SK-N-SH (cell line): ENCODE measurements around the gene CCDC178. TPM values are rescaled to one million over a fixed set of nuclear protein-coding genes. Genes with fewer than 3 reads are reported as not detected.

ENCODE experiments used
- CTCF ChIA-PET: fragments of 300-600, 350-600 bp; formaldehyde crosslinking; extraction: SDS; loops from one replicate; lab custom pipeline; 2021; lab: Yijun Ruan, JAX
- POLR2A ChIA-PET: fragments of 350-600 bp; sonication (Branson Sonifier 250); formaldehyde crosslinking; extraction: SDS; loops from one replicate; lab custom pipeline; 2020; ENCODE audit warnings: antibody characterized with exemption, inconsistent platforms; lab: Yijun Ruan, JAX
- DNase-seq: peaks from one replicate; pipeline ENCODE4 v3.0.0; 2012
- H2AFZ ChIP-seq: fragments of 200-600 bp; sonication (generic); 2 replicates; pipeline ENCODE4 v1.8.1; 2016; ENCODE audit warnings: antibody characterized with exemption, mild to moderate bottlenecking, low read depth
- H3F3A ChIP-seq: fragments of 200-600 bp; sonication (generic); replicated peaks from 2 replicates; pipeline ENCODE3; 2016; ENCODE audit warnings: antibody characterized with exemption, mild to moderate bottlenecking; ENCODE audit not compliant: insufficient read depth
- H3K27ac ChIP-seq, 2 experiments: fragments of 200-500 bp in 1 of 2; fragments of 200-600 bp in 1 of 2; sonication (Bioruptor generic) in 1 of 2; sonication (generic), shearing (Covaris generic) in 1 of 2; 2 replicates each; pipeline versions ENCODE4 v1.5.1 to v1.6.1; 2014 to 2016; ENCODE audit warnings: low read depth in 2 of 2, inconsistent platforms in 1 of 2, low read length in 1 of 2, mild to moderate bottlenecking in 1 of 2, mixed read lengths in 1 of 2
- H3K27me3 ChIP-seq: fragments of 200-600 bp; sonication (generic), shearing (Covaris generic); 2 replicates; pipeline ENCODE4 v1.6.1; 2016; ENCODE audit warnings: mixed run types; ENCODE audit not compliant: insufficient read depth
- H3K36me3 ChIP-seq, 2 experiments: fragments of 200-500 bp in 1 of 2; fragments of 200-600 bp in 1 of 2; sonication (Bioruptor generic) in 1 of 2; sonication (generic) in 1 of 2; replicated peaks in 1 of 2; 2 replicates each; pipeline versions ENCODE3 to v1.5.1; 2014 to 2016; ENCODE audit warnings: low read length in 1 of 2, mild to moderate bottlenecking in 1 of 2; ENCODE audit not compliant: insufficient read depth in 2 of 2, control insufficient read depth in 1 of 2
- H3K4me1 ChIP-seq, 2 experiments: fragments of 200-500 bp in 1 of 2; fragments of 200-600 bp in 1 of 2; sonication (Bioruptor generic) in 1 of 2; sonication (generic), shearing (Covaris generic) in 1 of 2; 2 replicates each; pipeline versions ENCODE4 v1.5.1 to v1.6.1; 2014 to 2016; ENCODE audit warnings: low read depth in 1 of 2, low read length in 1 of 2, mixed run types in 1 of 2; ENCODE audit not compliant: insufficient read depth in 2 of 2, control insufficient read depth in 1 of 2
- H3K4me2 ChIP-seq: fragments of 200-600 bp; sonication (generic), shearing (Covaris generic); 2 replicates; pipeline ENCODE4 v1.6.1; 2017; ENCODE audit warnings: mixed run types
- H3K4me3 ChIP-seq, 2 experiments: fragments of 200-500 bp in 1 of 2; fragments of 200-600 bp in 1 of 2; sonication (Bioruptor generic) in 1 of 2; sonication (generic), shearing (Covaris generic) in 1 of 2; 2 replicates each; pipeline versions ENCODE4 v1.5.1 to v1.8.1; 2014 to 2016; ENCODE audit warnings: low read depth in 2 of 2, inconsistent platforms in 1 of 2, low read length in 1 of 2, mild to moderate bottlenecking in 1 of 2, mixed read lengths in 1 of 2, moderate library complexity in 1 of 2
- H3K79me2 ChIP-seq: fragments of 200-600 bp; sonication (generic); 2 replicates; pipeline ENCODE4 v1.8.1; 2017; ENCODE audit warnings: mild to moderate bottlenecking; ENCODE audit not compliant: insufficient read depth
- H3K9ac ChIP-seq: fragments of 200-600 bp; sonication (generic); 2 replicates; pipeline ENCODE4 v1.6.1; 2017; ENCODE audit warnings: mixed run types
- H3K9me2 ChIP-seq: fragments of 200-600 bp; sonication (generic); 2 replicates; pipeline ENCODE4 v1.6.1; 2017; ENCODE audit warnings: mixed run types
- H3K9me3 ChIP-seq: fragments of 200-600 bp; sonication (generic); 2 replicates; pipeline ENCODE4 v1.6.1; 2017; ENCODE audit warnings: mixed run types, mild to moderate bottlenecking, moderate library complexity
- H4K20me1 ChIP-seq: fragments of 200-600 bp; sonication (generic); 2 replicates; pipeline ENCODE4 v1.6.1; 2017; ENCODE audit warnings: mild to moderate bottlenecking, mixed run types; ENCODE audit not compliant: insufficient read depth
- CHD2 ChIP-seq: fragments of 150-350 bp; IDR thresholded peaks from 2 replicates; pipeline ENCODE4 v1.6.1; 2018; ENCODE audit warnings: low read length; ENCODE audit not compliant: partially characterized antibody
- FOSL2 ChIP-seq: IDR thresholded peaks from 2 replicates; pipeline ENCODE4 v1.4.0; 2012; ENCODE audit warnings: low read depth, mild to moderate bottlenecking, moderate library complexity, borderline replicate concordance
- GATA2 ChIP-seq: sonication (generic); formaldehyde crosslinking; IDR thresholded peaks from 2 replicates; pipeline ENCODE4 v1.5.0; 2020; ENCODE audit warnings: mild to moderate bottlenecking, missing genetic modification reagents
- MEF2A ChIP-seq: IDR thresholded peaks from 2 replicates; pipeline ENCODE4 v1.4.0; 2012; ENCODE audit warnings: low read depth, borderline replicate concordance
- MXI1 ChIP-seq: IDR thresholded peaks from 2 replicates; pipeline ENCODE4 v1.6.1; 2012; ENCODE audit warnings: mild to moderate bottlenecking, low read depth, low read length, improper control_type of control experiment
- PBX3 ChIP-seq: IDR thresholded peaks from 2 replicates; pipeline ENCODE4; 2012
- POLR2AphosphoS5 ChIP-seq: IDR thresholded peaks from 2 replicates; pipeline ENCODE4 v1.6.1; 2012; ENCODE audit warnings: low read depth, low read length
- RXRA ChIP-seq: IDR thresholded peaks from 2 replicates; pipeline ENCODE4 v1.4.0; 2012; ENCODE audit warnings: low read depth, mild to moderate bottlenecking, borderline replicate concordance
- SIN3A ChIP-seq: IDR thresholded peaks from 2 replicates; pipeline ENCODE4 v1.6.1; 2012; ENCODE audit warnings: low read depth, mild to moderate bottlenecking, low read length, moderate library complexity, borderline replicate concordance
- SMC3 ChIP-seq: IDR thresholded peaks from 2 replicates; pipeline ENCODE4 v1.6.1; 2012; ENCODE audit warnings: low read depth, low read length, improper control_type of control experiment
- TAF1 ChIP-seq: IDR thresholded peaks from 2 replicates; pipeline ENCODE4 v1.6.1; 2012; ENCODE audit warnings: low read depth, mild to moderate bottlenecking, low read length, moderate library complexity, borderline replicate concordance
- YY1 ChIP-seq: IDR thresholded peaks from 2 replicates; pipeline ENCODE4 v1.4.0; 2012; ENCODE audit warnings: low read depth, mild to moderate bottlenecking
- whole genome bisulfite sequencing: methylation state at CpG from one replicate; pipeline ENCODE4 v1.1.6; 2017; ENCODE audit warnings: low lambda C conversion rate; 5-methylcytosine and 5-hydroxymethylcytosine counted together
- polyA plus RNA-seq, 3 experiments: library from polyadenylated mRNA; depleted of rRNA; stranded (reverse); fragments of >200 nt; gene quantifications; 2 replicates each; pipeline ENCODE4 v1.2.3, GENCODE V29; 2012

CCDC178 gene
- polyA plus RNA-seq, 1 of the 3 experiments (the other 2 are of a cell fraction) = not detected

DNA sequence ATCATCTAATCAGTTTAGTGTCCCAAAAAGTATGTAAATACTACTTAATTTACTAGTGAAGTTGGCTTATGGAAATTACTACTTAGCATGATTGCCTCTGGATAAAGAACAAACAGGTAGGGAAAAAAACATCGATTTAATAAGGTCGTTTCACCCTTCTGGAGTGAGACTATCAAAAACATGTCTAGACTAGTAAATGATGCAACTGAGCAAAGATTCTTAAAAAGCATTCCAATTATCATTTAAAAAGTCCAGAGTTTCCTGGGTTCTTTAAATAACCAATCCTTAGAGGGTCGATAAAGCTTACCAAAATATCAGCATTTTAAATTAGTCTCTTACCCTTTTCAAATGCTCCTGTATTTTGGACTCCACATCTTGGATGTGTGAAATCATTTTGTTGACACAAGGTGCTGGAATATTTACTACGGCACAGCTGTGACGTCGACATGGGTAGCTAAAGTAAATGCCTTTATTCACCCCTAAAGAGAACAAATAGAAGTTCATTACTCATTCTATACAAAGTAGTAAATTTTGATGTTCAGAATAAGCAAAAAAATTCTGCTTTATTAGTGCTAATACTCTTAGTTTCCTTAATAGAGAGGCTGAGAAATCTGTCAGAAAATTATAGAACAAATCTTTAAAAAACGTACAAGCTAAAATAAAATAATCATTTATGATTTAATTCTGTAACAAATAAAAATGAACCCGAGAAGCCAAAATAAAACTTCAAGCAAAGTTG, 70.6 kb downstream of the CCDC178 start:
- H2AFZ ChIP-seq = no peak overlapping the region
- POLR2A ChIA-PET = no interaction called here

GRCh38 chr18:33356735-33357134, 83.8 kb downstream of the CCDC178 start:
- ChIA-PET CTCF (no interaction called here), POLR2A (no interaction called here)
- Histone ChIP-seq H3K27me3 (no peaks in the 10 kb centered on the region), H3K9me2 (no peaks in the 10 kb centered on the region), H3K79me2 (no peaks in the 10 kb centered on the region), H2AFZ (no peak overlapping the region), H3K27ac (no peak overlapping the region), H4K20me1 (no peaks in the 10 kb centered on the region), H3K36me3 (no peaks in the 10 kb centered on the region), H3K9me3 (no peaks in the 10 kb centered on the region), H3K4me1 (no peaks in the 10 kb centered on the region), H3K4me3 (no peak overlapping the region), H3K9ac (no peak overlapping the region), H3F3A (no peaks in the 10 kb centered on the region), H3K4me2 (no peak overlapping the region)
- WGBS = 19% methylated on average over 1 of the region's 1 CpG
- DNase-seq = no peak
- TF ChIP-seq PBX3 (no peak), FOSL2 (no peak), SMC3 (no peak), GATA2 (CRISPR knock-in tag) (no peak), MXI1 (no peak), MEF2A (no peak), POLR2AphosphoS5 (no peak), CHD2 (no peak), SIN3A (no peak)

More for the DNA sequence above, 70.6 kb downstream of the CCDC178 start:
- Histone ChIP-seq H3K4me3 (no peak overlapping the region), H3K4me2 (no peak overlapping the region), H4K20me1 (no peaks in the 10 kb centered on the region), H3K4me1 (no peaks in the 10 kb centered on the region), H3K9me2 (no peaks in the 10 kb centered on the region), H3K79me2 (no peaks in the 10 kb centered on the region), H3K27ac (no peak overlapping the region), H3K9ac (no peak overlapping the region), H3K36me3 (no peaks in the 10 kb centered on the region), H3K27me3 (no peaks in the 10 kb centered on the region), H3F3A (no peaks in the 10 kb centered on the region), H3K9me3 (no peaks in the 10 kb centered on the region)
- DNase-seq = no peak
- TF ChIP-seq YY1 = no peak
- no peak for TF ChIP-seq TAF1
- no peak for TF ChIP-seq RXRA
- 23% methylated on average over 8 of the region's 8 CpGs for WGBS
- CTCF ChIA-PET = interaction anchor here (1.0 kb wide), 1 partner anchor 138 kb away, joined by 3 read pairs; no protein-coding TSS in a partner anchor
